Measurements from ENCODE around the gene TTC29. TPM values are rescaled to one million over a fixed set of nuclear protein-coding genes. Genes with fewer than 3 reads are reported as not detected.

The TTC29 gene
- total and polyA plus RNA-seq, 2 donors (not counting 1 experiment from before 2014, with no cell fraction given): not detected

GRCh38 chr4:146927695-146928094 lies 18.0 kb downstream of the TTC29 start:
- no peak overlapping the region for H3K27ac ChIP-seq (ENCODE audit: low read length in 2 of 2)
- peaks cover 0 to 9% (median 0%) of the 10 kb centered on the region in 4 experiments for H3K27me3 ChIP-seq (replicated peaks in 1 of 4; ENCODE audit: control extremely low read depth in 1 of 4, control insufficient read depth in 3 of 4, insufficient read depth in 4 of 4, low read length in 3 of 4)
- no peak for DNase-seq
- ChIA-PET POLR2A (no interaction called here), CTCF (no interaction called here)
- TF ChIP-seq CTCF (IDR thresholded peaks at IDR 0.05): no peak
- TF ChIP-seq EZH2 (IDR thresholded peaks at IDR 0.05; ENCODE audit: borderline replicate concordance, insufficient read depth, low read depth, low read length, poor library complexity, severe bottlenecking): no peak
- Mint-ChIP-seq H3K4me1 (no peaks in the 10 kb centered on the region), H3K4me3 (no peak overlapping the region), H3K9me3 (ENCODE audit: insufficient read depth) (no peaks in the 10 kb centered on the region), H3K27ac (no peak overlapping the region), H3K27me3 (peaks cover 18% of the 10 kb centered on the region)
- H3K79me2 ChIP-seq (ENCODE audit: control insufficient read depth, insufficient read depth, low read length): no peaks in the 10 kb centered on the region
- H3K9me3 ChIP-seq (ENCODE audit: control extremely low read depth in 1 of 3, control insufficient read depth in 2 of 3, insufficient read depth in 1 of 3, low read length in 2 of 3): no peaks in the 10 kb centered on the region
- no peak overlapping the region for H2AFZ ChIP-seq (ENCODE audit: insufficient read depth, low read depth, low read length, poor library complexity, severe bottlenecking)
- no peaks in the 10 kb centered on the region for H3K36me3 ChIP-seq (replicated peaks in 1 of 2; ENCODE audit: control extremely low read depth in 1 of 2, control insufficient read depth in 1 of 2, extremely low read depth in 1 of 2, insufficient read depth in 2 of 2, low read length in 1 of 2)
- 100% methylated on average over 1 of the region's 2 CpGs for WGBS (ENCODE audit: insufficient coverage)
- H4K20me1 ChIP-seq (ENCODE audit: control insufficient read depth, insufficient read depth, low read length, poor library complexity, severe bottlenecking): no peaks in the 10 kb centered on the region
- H3K9ac ChIP-seq (ENCODE audit: low read length): no peak overlapping the region
- intact Hi-C loops (cut with micrococcal nuclease): no loop called here
- no peak overlapping the region for H3K4me3 ChIP-seq (ENCODE audit: control extremely low read depth in 1 of 5, extremely low read depth in 1 of 5, insufficient read depth in 1 of 5, low read depth in 2 of 5, low read length in 4 of 5)
- H3K4me2 ChIP-seq (replicated peaks; ENCODE audit: low read depth, low read length, poor library complexity, severe bottlenecking): no peak overlapping the region
- no peak for ATAC-seq (ENCODE audit: low read depth)
- no peaks in the 10 kb centered on the region for H3K4me1 ChIP-seq (ENCODE audit: control insufficient read depth in 2 of 2, insufficient read depth in 2 of 2, low read length in 2 of 2)

GRCh38 chr4:146916479-146917076 lies 29.1 kb downstream of the TTC29 start:
- ChIA-PET POLR2A (no interaction called here), CTCF (interaction anchor here (0.6 to 1.2 kb wide), 2 partner anchors 571 to 956 kb away, joined by 4 to 5 read pairs; no protein-coding TSS in a partner anchor)
- Histone ChIP-seq H3K4me2 (replicated peaks; ENCODE audit: low read depth, low read length, poor library complexity, severe bottlenecking) (no peak overlapping the region), H3K36me3 (replicated peaks in 1 of 2; ENCODE audit: control extremely low read depth in 1 of 2, control insufficient read depth in 1 of 2, extremely low read depth in 1 of 2, insufficient read depth in 2 of 2, low read length in 1 of 2) (no peaks in the 10 kb centered on the region), H3K9ac (ENCODE audit: low read length) (no peak overlapping the region), H4K20me1 (ENCODE audit: control insufficient read depth, insufficient read depth, low read length, poor library complexity, severe bottlenecking) (no peaks in the 10 kb centered on the region), H3K27ac (ENCODE audit: low read length in 2 of 2) (no peak overlapping the region), H3K9me3 (ENCODE audit: control extremely low read depth in 1 of 3, control insufficient read depth in 2 of 3, insufficient read depth in 1 of 3, low read length in 2 of 3) (no peaks in the 10 kb centered on the region), H3K27me3 (replicated peaks in 1 of 4; ENCODE audit: control extremely low read depth in 1 of 4, control insufficient read depth in 3 of 4, insufficient read depth in 4 of 4, low read length in 3 of 4) (no peaks in the 10 kb centered on the region), H3K4me1 (ENCODE audit: control insufficient read depth in 2 of 2, insufficient read depth in 2 of 2, low read length in 2 of 2) (no peaks in the 10 kb centered on the region), H3K4me3 (ENCODE audit: control extremely low read depth in 1 of 5, extremely low read depth in 1 of 5, insufficient read depth in 1 of 5, low read depth in 2 of 5, low read length in 4 of 5) (no peak overlapping the region), H3K79me2 (ENCODE audit: control insufficient read depth, insufficient read depth, low read length) (no peaks in the 10 kb centered on the region), H2AFZ (ENCODE audit: insufficient read depth, low read depth, low read length, poor library complexity, severe bottlenecking) (no peak overlapping the region)
- H3K4me1 Mint-ChIP-seq: no peaks in the 10 kb centered on the region
- H3K27me3 Mint-ChIP-seq: peaks cover 12% of the 10 kb centered on the region
- no peaks in the 10 kb centered on the region for H3K9me3 Mint-ChIP-seq (ENCODE audit: insufficient read depth)
- peak; percentile 77 for TF ChIP-seq CTCF (IDR thresholded peaks at IDR 0.05)
- no peak for TF ChIP-seq EZH2 (IDR thresholded peaks at IDR 0.05; ENCODE audit: borderline replicate concordance, insufficient read depth, low read depth, low read length, poor library complexity, severe bottlenecking)
- no peak overlapping the region for H3K4me3 Mint-ChIP-seq
- DNase-seq: peak; percentile 29
- intact Hi-C loops (cut with micrococcal nuclease): loop anchor here (1.0 to 2.0 kb wide), 3 partner anchors 573 to 1076 kb away; no protein-coding TSS in a partner anchor
- H3K27ac Mint-ChIP-seq: no peak overlapping the region
- ATAC-seq (ENCODE audit: low read depth): no peak
